Activated T-helper 2 cell treated with anti-CD3 and anti-CD28 coated beads, Interferon-gamma antibody, Interleukin-2, Interleukin-4, amounts not matched to agents 10 μg/mL and 5 μg/mL and 100 μg/mL, durations not matched to agents 14 hours and 24 hours and 36 hours (primary cell): Measurements from ENCODE around the gene DOCK9. TPM values are rescaled to one million over a fixed set of nuclear protein-coding genes. Genes with fewer than 3 reads are reported as not detected.

ENCODE experiments used
- DNase-seq: peaks from one replicate; pipeline ENCODE4 v3.0.0; 2021; ENCODE audit warnings: low spot score
- H3K27ac Mint-ChIP-seq: one replicate; pipeline ENCODE4 v1.8.0; 2021; ENCODE audit warnings: mixed read lengths
- H3K27me3 Mint-ChIP-seq: one replicate; pipeline ENCODE4 v1.8.0; 2021; ENCODE audit warnings: low read depth, mixed read lengths
- H3K36me3 Mint-ChIP-seq: one replicate; pipeline ENCODE4 v1.8.0; 2021; ENCODE audit warnings: low read depth, mixed read lengths
- H3K4me1 Mint-ChIP-seq: one replicate; pipeline ENCODE4 v1.8.0; 2021; ENCODE audit warnings: low read depth, mixed read lengths
- H3K4me3 Mint-ChIP-seq: one replicate; pipeline ENCODE4 v1.8.0; 2021; ENCODE audit warnings: low read depth, mild to moderate bottlenecking, moderate library complexity, mixed read lengths
- H3K9me3 Mint-ChIP-seq: one replicate; pipeline ENCODE4 v1.8.0; 2021; ENCODE audit warnings: mixed read lengths
- intact Hi-C: fragments of 100-400 bp; cut with micrococcal nuclease; formaldehyde crosslinking; loops from one replicate; pipeline ENCODE4 v1.15.1; 2023
- total RNA-seq: library from RNA; stranded (reverse); gene quantifications from 2 replicates; pipeline ENCODE4 v1.2.3, GENCODE V29; 2022

The DOCK9 gene
- total RNA-seq, 1 donor from 2014 or later, result 40.7 TPM

- Mint-ChIP-seq H3K27me3 (no peaks in the 10 kb centered on the region), H3K27ac (no peak overlapping the region), H3K4me3 (no peak overlapping the region), H3K36me3 (peaks cover 15% of the 10 kb centered on the region), H3K9me3 (no peaks in the 10 kb centered on the region), H3K4me1 (peaks cover 5% of the 10 kb centered on the region)
- DNase-seq, result peak; percentile 18
- intact Hi-C loops, result loop anchor here (10.0 kb wide), 1 partner anchor 395 kb away; no protein-coding TSS in a partner anchor
Measured at GRCh38 chr13:98839856-98840769, 137.8 kb downstream of the DOCK9 start.

- Mint-ChIP-seq H3K4me3 (no peak overlapping the region), H3K4me1 (peaks cover 5% of the 10 kb centered on the region), H3K9me3 (no peaks in the 10 kb centered on the region), H3K36me3 (peaks cover 17% of the 10 kb centered on the region), H3K27me3 (no peaks in the 10 kb centered on the region), H3K27ac (no peak overlapping the region)
- intact Hi-C loops, result no loop called here
- no peak for DNase-seq
Measured at GRCh38 chr13:98838776-98839175, 139.1 kb downstream of the DOCK9 start.

GRCh38 chr13:98837896-98838295 lies 140.0 kb downstream of the DOCK9 start:
- Mint-ChIP-seq H3K4me3 (no peak overlapping the region), H3K4me1 (peaks cover 2% of the 10 kb centered on the region), H3K36me3 (peaks cover 14% of the 10 kb centered on the region), H3K27ac (no peak overlapping the region), H3K27me3 (no peaks in the 10 kb centered on the region), H3K9me3 (no peaks in the 10 kb centered on the region)
- intact Hi-C loops, result no loop called here
- no peak for DNase-seq

- Mint-ChIP-seq H3K4me1 (no peaks in the 10 kb centered on the region), H3K36me3 (peaks cover 26% of the 10 kb centered on the region), H3K27ac (no peak overlapping the region)
Measured at GRCh38 chr13:98835156-98835555, 142.7 kb downstream of the DOCK9 start.

GRCh38 chr13:98834254-98834960 lies 143.5 kb downstream of the DOCK9 start:
- no peak overlapping the region for H3K4me3 Mint-ChIP-seq
- peaks cover 31% of the 10 kb centered on the region for H3K36me3 Mint-ChIP-seq
- no peak overlapping the region for H3K27ac Mint-ChIP-seq
- H3K27me3 Mint-ChIP-seq, result no peaks in the 10 kb centered on the region
- no peaks in the 10 kb centered on the region for H3K9me3 Mint-ChIP-seq
- no peaks in the 10 kb centered on the region for H3K4me1 Mint-ChIP-seq
- intact Hi-C loops, result no loop called here
- no peak for DNase-seq

More at GRCh38 chr13:98835156-98835555, 142.7 kb downstream of the DOCK9 start:
- intact Hi-C loops, result no loop called here
- H3K9me3 Mint-ChIP-seq, result no peaks in the 10 kb centered on the region
- DNase-seq, result no peak
- no peak overlapping the region for H3K4me3 Mint-ChIP-seq
- no peaks in the 10 kb centered on the region for H3K27me3 Mint-ChIP-seq

- DNase-seq, result no peak
- H3K27ac Mint-ChIP-seq, result no peak overlapping the region
- no peak overlapping the region for H3K4me3 Mint-ChIP-seq
- no peaks in the 10 kb centered on the region for H3K9me3 Mint-ChIP-seq
- intact Hi-C loops, result no loop called here
- H3K36me3 Mint-ChIP-seq, result peaks cover 46% of the 10 kb centered on the region
- H3K27me3 Mint-ChIP-seq, result no peaks in the 10 kb centered on the region
- H3K4me1 Mint-ChIP-seq, result peaks cover 4% of the 10 kb centered on the region
Measured at GRCh38 chr13:98831236-98831635, 146.6 kb downstream of the DOCK9 start.

GRCh38 chr13:98829541-98829940 lies 148.3 kb downstream of the DOCK9 start:
- no peak overlapping the region for H3K27ac Mint-ChIP-seq
- no peaks in the 10 kb centered on the region for H3K27me3 Mint-ChIP-seq
- H3K36me3 Mint-ChIP-seq, result peaks cover 50% of the 10 kb centered on the region
- no peak for DNase-seq
- intact Hi-C loops, result no loop called here
- no peak overlapping the region for H3K4me3 Mint-ChIP-seq
- H3K9me3 Mint-ChIP-seq, result no peaks in the 10 kb centered on the region
- peaks cover 8% of the 10 kb centered on the region for H3K4me1 Mint-ChIP-seq

- H3K36me3 Mint-ChIP-seq, result peaks cover 55% of the 10 kb centered on the region
- no peaks in the 10 kb centered on the region for H3K27me3 Mint-ChIP-seq
- H3K4me3 Mint-ChIP-seq, result no peak overlapping the region
- H3K27ac Mint-ChIP-seq, result no peak overlapping the region
- no peak for DNase-seq
- intact Hi-C loops, result no loop called here
- no peaks in the 10 kb centered on the region for H3K9me3 Mint-ChIP-seq
- peaks cover 8% of the 10 kb centered on the region for H3K4me1 Mint-ChIP-seq
Measured at GRCh38 chr13:98828614-98829013, 149.2 kb downstream of the DOCK9 start.

GRCh38 chr13:98827449-98827848 lies 150.4 kb downstream of the DOCK9 start:
- intact Hi-C loops, result no loop called here
- H3K4me1 Mint-ChIP-seq, result peaks cover 8% of the 10 kb centered on the region
- DNase-seq, result no peak
- H3K36me3 Mint-ChIP-seq, result peaks cover 55% of the 10 kb centered on the region
- H3K4me3 Mint-ChIP-seq, result no peak overlapping the region
- no peak overlapping the region for H3K27ac Mint-ChIP-seq
- no peaks in the 10 kb centered on the region for H3K27me3 Mint-ChIP-seq
- H3K9me3 Mint-ChIP-seq, result no peaks in the 10 kb centered on the region

- Mint-ChIP-seq H3K36me3 (peaks cover 62% of the 10 kb centered on the region), H3K27ac (no peak overlapping the region), H3K9me3 (no peaks in the 10 kb centered on the region), H3K4me3 (no peak overlapping the region), H3K4me1 (peaks cover 8% of the 10 kb centered on the region), H3K27me3 (no peaks in the 10 kb centered on the region)
- DNase-seq, result no peak
- intact Hi-C loops, result no loop called here
Measured at GRCh38 chr13:98826146-98826545, 151.7 kb downstream of the DOCK9 start.

GRCh38 chr13:98825659-98826058 lies 152.2 kb downstream of the DOCK9 start:
- intact Hi-C loops, result no loop called here
- peaks cover 58% of the 10 kb centered on the region for H3K36me3 Mint-ChIP-seq
- peaks cover 8% of the 10 kb centered on the region for H3K4me1 Mint-ChIP-seq

GRCh38 chr13:98824376-98825160 lies 153.3 kb downstream of the DOCK9 start:
- Mint-ChIP-seq H3K36me3 (peaks cover 49% of the 10 kb centered on the region), H3K4me3 (no peak overlapping the region), H3K9me3 (no peaks in the 10 kb centered on the region), H3K27me3 (no peaks in the 10 kb centered on the region), H3K27ac (no peak overlapping the region), H3K4me1 (peaks cover 8% of the 10 kb centered on the region)
- DNase-seq, result no peak
- intact Hi-C loops, result no loop called here

More at GRCh38 chr13:98825659-98826058, 152.2 kb downstream of the DOCK9 start:
- H3K27ac Mint-ChIP-seq, result no peak overlapping the region
- no peaks in the 10 kb centered on the region for H3K9me3 Mint-ChIP-seq
- no peak overlapping the region for H3K4me3 Mint-ChIP-seq
- no peaks in the 10 kb centered on the region for H3K27me3 Mint-ChIP-seq
- DNase-seq, result no peak
